Measurements from ENCODE around the gene SMIM30. TPM values are rescaled to one million over a fixed set of nuclear protein-coding genes. Genes with fewer than 3 reads are reported as not detected.

SMIM30 gene
- total RNA-seq, 1 experiment from 2014 or later: 32.3 TPM

DNA sequence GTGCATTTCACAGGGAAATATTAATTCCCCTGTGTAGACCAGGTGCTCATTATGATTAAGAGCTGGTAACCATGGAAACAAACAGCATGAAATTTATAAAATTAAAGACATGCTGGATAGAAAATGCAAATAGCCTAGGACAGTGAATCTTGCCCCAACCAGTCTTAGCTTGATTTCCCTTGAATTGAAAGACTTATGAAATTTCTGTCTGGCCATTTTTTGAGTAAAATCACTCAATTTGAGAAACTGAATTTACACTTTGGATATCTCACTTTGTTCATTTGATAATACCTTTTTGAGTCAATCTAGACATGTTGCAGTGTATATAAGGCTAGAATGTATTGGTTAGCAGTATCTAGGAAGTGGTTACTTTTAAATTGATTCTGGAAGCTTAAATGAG is 4.4 kb upstream of the SMIM30 start:
- Histone ChIP-seq H2BK120ac (ENCODE audit: low read depth, low read length, poor library complexity, severe bottlenecking) (no peak overlapping the region), H3K23me2 (ENCODE audit: insufficient read length, low read depth, low read length, poor library complexity, severe bottlenecking) (peaks cover 2% of the 10 kb centered on the region), H2BK15ac (ENCODE audit: low read depth, low read length) (no peak overlapping the region), H4K91ac (ENCODE audit: insufficient read length, low read depth, low read length) (no peak overlapping the region), H3K56ac (ENCODE audit: insufficient read length, low read depth, low read length) (no peak overlapping the region), H2AK5ac (ENCODE audit: insufficient read length, low read length) (no peak overlapping the region), H3K9ac (ENCODE audit: extremely low read depth, insufficient read length, low read length) (no peak overlapping the region), H3K79me1 (ENCODE audit: insufficient read depth, low read depth, low read length, poor library complexity, severe bottlenecking) (no peaks in the 10 kb centered on the region), H4K5ac (ENCODE audit: insufficient read length, low read depth, low read length) (no peak overlapping the region), H3K18ac (ENCODE audit: insufficient read length, low read depth, low read length) (no peak overlapping the region), H3K14ac (ENCODE audit: insufficient read depth, low read length) (no peak overlapping the region), H2AFZ (ENCODE audit: low read length) (no peak overlapping the region), H3T11ph (ENCODE audit: low read length) (no peak overlapping the region), H3K4me1 (ENCODE audit: insufficient read depth, low read length) (no peaks in the 10 kb centered on the region), H4K20me1 (ENCODE audit: control insufficient read depth, insufficient read depth, insufficient read length) (no peaks in the 10 kb centered on the region), H3K4ac (ENCODE audit: low read depth, low read length) (no peak overlapping the region), H3K79me2 (ENCODE audit: insufficient read depth, low read length) (no peaks in the 10 kb centered on the region), H3K9me3 (ENCODE audit: control insufficient read depth, low read depth, low read length) (no peaks in the 10 kb centered on the region), H2BK12ac (ENCODE audit: insufficient read length, low read depth, low read length) (no peak overlapping the region), H3K27me3 (ENCODE audit: insufficient read depth, low read length) (no peaks in the 10 kb centered on the region), H4K8ac (replicated peaks; ENCODE audit: insufficient read length, low read depth, low read length) (no peak overlapping the region), H3K23ac (ENCODE audit: insufficient read length, low read depth, low read length) (no peak overlapping the region), H2BK5ac (ENCODE audit: insufficient read length, low read length) (no peak overlapping the region), H3K4me2 (ENCODE audit: insufficient read depth, insufficient read length, low read length) (no peak overlapping the region), H3K27ac (ENCODE audit: insufficient read length, low read depth, low read length) (no peak overlapping the region), H2BK20ac (ENCODE audit: low read depth, low read length, poor library complexity, severe bottlenecking) (no peak overlapping the region)
- H3K27ac Mint-ChIP-seq: no peak overlapping the region
- peaks cover 0 to under 1% (median 0%) of the 10 kb centered on the region in 3 experiments; a peak in 1 of 7 replicates for H3K36me3 Mint-ChIP-seq (ENCODE audit: insufficient read depth in 1 of 3, low read depth in 3 of 3)
- no peaks in the 10 kb centered on the region for H3K9me3 Mint-ChIP-seq
- no peak overlapping the region for H3K4me3 Mint-ChIP-seq
- H3K27me3 Mint-ChIP-seq (ENCODE audit: low read depth): peaks cover 20% of the 10 kb centered on the region
- no peak for TF ChIP-seq CTCF (conservative IDR thresholded peaks at IDR 0.05)
- H3K4me1 Mint-ChIP-seq: peaks cover 3 to 5% of the 10 kb centered on the region in 2 experiments; a peak in 3 of 4 replicates
- DNase-seq: no peak

Data from H9 (cell line).